Measurements from ENCODE around the gene FOLR2.
"Not testable (repeated sequence)": the region's sequence is repeated elsewhere in the genome, so short reads cannot be mapped to it uniquely, and the experiment has no call there.

Gene FOLR2

DNA sequence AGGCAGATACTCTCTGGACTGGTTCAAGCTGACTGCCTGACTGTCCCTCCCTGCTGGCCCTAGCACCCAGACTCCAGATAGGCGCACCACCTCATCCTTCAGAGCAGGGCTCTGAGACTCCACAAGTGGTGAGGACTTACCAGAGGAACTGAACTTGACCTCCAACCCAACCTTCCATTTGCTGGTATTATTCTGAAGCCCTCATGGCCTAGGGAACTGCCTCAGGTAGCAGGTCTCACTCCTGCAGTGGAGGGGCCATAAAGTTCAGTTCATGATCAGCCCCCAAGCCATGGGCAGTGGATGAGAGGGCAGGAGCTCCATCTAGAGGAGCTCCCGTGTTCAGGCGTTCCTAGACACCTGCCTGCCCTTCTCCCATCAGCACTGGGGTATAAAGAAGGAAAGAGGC, 35.0 kb upstream of the FOLR2 start:
- not testable (repeated sequence) for H3K27me3 ChIP-seq (ENCODE audit: control insufficient read depth, insufficient read depth, low read length); H3K36me3 ChIP-seq (ENCODE audit: control insufficient read depth, insufficient read depth, low read length); H3K9ac ChIP-seq (ENCODE audit: low read length); H3K27ac ChIP-seq (ENCODE audit: low read depth, low read length); H3K4me3 ChIP-seq (ENCODE audit: low read depth, low read length); H3K9me3 ChIP-seq (ENCODE audit: control insufficient read depth, insufficient read depth, low read depth, low read length); H3K4me1 ChIP-seq (ENCODE audit: control insufficient read depth, insufficient read depth, low read length)

DNA sequence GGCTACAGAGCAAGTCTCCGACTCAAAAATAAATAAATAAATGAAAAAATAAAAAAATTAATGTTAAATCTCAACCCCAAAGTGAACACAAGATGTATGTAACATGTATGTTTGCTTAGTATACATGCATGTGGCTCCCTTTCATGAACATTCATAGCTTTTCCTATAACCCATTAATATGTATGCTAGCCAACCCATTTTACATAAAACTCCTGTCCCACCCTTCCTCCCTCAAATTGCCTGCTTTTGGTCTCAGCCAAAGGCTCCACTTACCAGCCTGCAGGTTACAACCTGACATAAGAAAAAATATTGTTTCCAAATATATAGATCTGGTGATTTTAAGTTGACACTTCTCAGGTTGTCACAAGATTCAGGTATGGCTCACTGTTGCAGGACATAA, 28.3 kb upstream of the FOLR2 start:
- H3K9me3 ChIP-seq (ENCODE audit: control insufficient read depth, insufficient read depth, low read depth, low read length): no peaks in the 10 kb centered on the region
- no peak overlapping the region for H3K9ac ChIP-seq (ENCODE audit: low read length)
- H3K4me3 ChIP-seq (ENCODE audit: low read depth, low read length): no peak overlapping the region
- no peaks in the 10 kb centered on the region for H3K27me3 ChIP-seq (ENCODE audit: control insufficient read depth, insufficient read depth, low read length)
- no peaks in the 10 kb centered on the region for H3K36me3 ChIP-seq (ENCODE audit: control insufficient read depth, insufficient read depth, low read length)
- no peak overlapping the region for H3K27ac ChIP-seq (ENCODE audit: low read depth, low read length)
- H3K4me1 ChIP-seq (ENCODE audit: control insufficient read depth, insufficient read depth, low read length): peaks cover 23% of the 10 kb centered on the region; the same call in 1 of the 2 replicates

DNA sequence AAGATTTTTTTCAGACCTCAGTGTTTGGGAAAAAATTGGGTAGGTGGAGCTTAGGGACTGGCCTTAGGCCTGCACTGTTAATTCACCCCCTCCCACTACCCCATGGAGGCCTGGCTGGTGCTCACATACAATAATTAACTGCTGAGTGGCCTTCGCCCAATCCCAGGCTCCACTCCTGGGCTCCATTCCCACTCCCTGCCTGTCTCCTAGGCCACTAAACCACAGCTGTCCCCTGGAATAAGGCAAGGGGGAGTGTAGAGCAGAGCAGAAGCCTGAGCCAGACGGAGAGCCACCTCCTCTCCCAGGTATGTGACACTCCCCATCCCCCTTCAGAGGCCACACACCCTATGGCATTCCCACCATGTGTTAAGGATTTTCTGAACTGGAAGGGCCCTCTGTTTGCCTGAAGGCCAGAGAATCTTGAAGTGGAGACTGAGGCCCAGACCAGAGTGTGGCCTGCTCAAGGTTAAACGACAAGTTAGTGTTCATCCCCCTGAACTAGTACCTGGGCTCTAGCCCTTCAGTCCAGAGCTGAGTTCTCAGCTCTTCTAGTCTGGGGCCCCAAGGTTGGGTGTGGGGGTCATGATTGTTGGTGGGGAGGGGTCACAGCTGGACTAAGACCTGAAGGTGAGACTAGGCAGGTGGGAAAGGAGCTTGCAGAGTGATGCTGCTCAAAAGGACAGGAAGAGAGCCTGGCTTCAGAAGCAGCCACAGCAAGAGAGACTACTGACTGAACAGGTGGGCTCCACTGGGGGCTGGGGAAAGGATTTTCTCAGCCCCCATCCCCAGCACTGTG, 26.9 kb upstream of the FOLR2 start:
- Histone ChIP-seq H3K9ac (ENCODE audit: low read length) (no peak overlapping the region), H3K27ac (ENCODE audit: low read depth, low read length) (no peak overlapping the region), H3K36me3 (ENCODE audit: control insufficient read depth, insufficient read depth, low read length) (no peaks in the 10 kb centered on the region)

DNA sequence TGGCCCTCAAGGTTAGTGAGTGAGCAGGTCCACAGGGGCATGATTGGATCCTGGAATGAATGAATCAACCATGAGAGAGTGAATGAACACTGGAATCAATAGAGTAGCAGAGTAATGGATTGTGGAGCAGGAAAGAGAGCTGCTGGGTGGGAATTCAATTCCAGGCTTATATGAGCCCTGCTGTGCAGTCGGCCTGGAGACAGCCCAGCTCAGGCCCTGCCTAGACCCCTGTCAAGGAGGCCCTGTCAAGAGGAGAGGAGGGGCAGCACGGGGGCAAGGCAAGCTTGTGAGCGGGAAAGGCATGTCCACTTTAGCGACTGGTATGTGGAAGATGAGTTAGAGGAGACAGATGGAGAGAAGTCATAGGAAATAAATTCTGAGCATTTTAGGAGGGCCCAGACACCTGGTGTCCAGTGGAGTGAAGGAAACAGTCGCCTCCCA, 25.9 kb upstream of the FOLR2 start:
- H3K36me3 ChIP-seq (ENCODE audit: control insufficient read depth, insufficient read depth, low read length): no peaks in the 10 kb centered on the region

More for the DNA sequence above, 26.9 kb upstream of the FOLR2 start:
- no peaks in the 10 kb centered on the region for H3K27me3 ChIP-seq (ENCODE audit: control insufficient read depth, insufficient read depth, low read length)
- H3K9me3 ChIP-seq (ENCODE audit: control insufficient read depth, insufficient read depth, low read depth, low read length): no peaks in the 10 kb centered on the region
- H3K4me3 ChIP-seq (ENCODE audit: low read depth, low read length): no peak overlapping the region
- peaks cover 23% of the 10 kb centered on the region; the same call in 1 of the 2 replicates for H3K4me1 ChIP-seq (ENCODE audit: control insufficient read depth, insufficient read depth, low read length)

DNA sequence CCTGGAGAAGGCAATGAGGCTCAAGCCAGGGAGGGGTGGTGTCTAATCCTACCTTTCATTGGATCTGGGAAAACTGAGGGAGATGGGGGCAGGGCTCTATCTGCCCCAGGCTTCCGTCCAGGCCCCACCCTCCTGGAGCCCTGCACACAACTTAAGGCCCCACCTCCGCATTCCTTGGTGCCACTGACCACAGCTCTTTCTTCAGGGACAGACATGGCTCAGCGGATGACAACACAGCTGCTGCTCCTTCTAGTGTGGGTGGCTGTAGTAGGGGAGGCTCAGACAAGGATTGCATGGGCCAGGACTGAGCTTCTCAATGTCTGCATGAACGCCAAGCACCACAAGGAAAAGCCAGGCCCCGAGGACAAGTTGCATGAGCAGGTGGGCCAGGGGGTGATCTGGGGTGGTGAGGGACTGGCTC, 24.6 kb upstream of the FOLR2 start, which contains the start of gene FOLR1:
Gene FOLR1 (plus strand): TSS at position 180 of the 421 bp plus-strand sequence. CDS start 34 bp downstream, at position 214.
- Histone ChIP-seq H3K9me3 (ENCODE audit: control insufficient read depth, insufficient read depth, low read depth, low read length) (no peaks in the 10 kb centered on the region), H3K27me3 (ENCODE audit: control insufficient read depth, insufficient read depth, low read length) (no peaks in the 10 kb centered on the region), H3K27ac (ENCODE audit: low read depth, low read length) (no peak within 1 kb of the TSS), H3K4me1 (ENCODE audit: control insufficient read depth, insufficient read depth, low read length) (peaks cover 23% of the 10 kb centered on the region; the same call in 1 of the 2 replicates), H3K36me3 (ENCODE audit: control insufficient read depth, insufficient read depth, low read length) (no peaks in the 10 kb centered on the region), H3K4me3 (ENCODE audit: low read depth, low read length) (no peak within 1 kb of the TSS), H3K9ac (ENCODE audit: low read length) (no peak within 1 kb of the TSS)

More for the DNA sequence above, 25.9 kb upstream of the FOLR2 start:
- Histone ChIP-seq H3K4me3 (ENCODE audit: low read depth, low read length) (no peak overlapping the region), H3K9me3 (ENCODE audit: control insufficient read depth, insufficient read depth, low read depth, low read length) (no peaks in the 10 kb centered on the region), H3K27ac (ENCODE audit: low read depth, low read length) (no peak overlapping the region), H3K9ac (ENCODE audit: low read length) (no peak overlapping the region), H3K4me1 (ENCODE audit: control insufficient read depth, insufficient read depth, low read length) (peaks cover 23% of the 10 kb centered on the region; the same call in 1 of the 2 replicates), H3K27me3 (ENCODE audit: control insufficient read depth, insufficient read depth, low read length) (no peaks in the 10 kb centered on the region)

DNA sequence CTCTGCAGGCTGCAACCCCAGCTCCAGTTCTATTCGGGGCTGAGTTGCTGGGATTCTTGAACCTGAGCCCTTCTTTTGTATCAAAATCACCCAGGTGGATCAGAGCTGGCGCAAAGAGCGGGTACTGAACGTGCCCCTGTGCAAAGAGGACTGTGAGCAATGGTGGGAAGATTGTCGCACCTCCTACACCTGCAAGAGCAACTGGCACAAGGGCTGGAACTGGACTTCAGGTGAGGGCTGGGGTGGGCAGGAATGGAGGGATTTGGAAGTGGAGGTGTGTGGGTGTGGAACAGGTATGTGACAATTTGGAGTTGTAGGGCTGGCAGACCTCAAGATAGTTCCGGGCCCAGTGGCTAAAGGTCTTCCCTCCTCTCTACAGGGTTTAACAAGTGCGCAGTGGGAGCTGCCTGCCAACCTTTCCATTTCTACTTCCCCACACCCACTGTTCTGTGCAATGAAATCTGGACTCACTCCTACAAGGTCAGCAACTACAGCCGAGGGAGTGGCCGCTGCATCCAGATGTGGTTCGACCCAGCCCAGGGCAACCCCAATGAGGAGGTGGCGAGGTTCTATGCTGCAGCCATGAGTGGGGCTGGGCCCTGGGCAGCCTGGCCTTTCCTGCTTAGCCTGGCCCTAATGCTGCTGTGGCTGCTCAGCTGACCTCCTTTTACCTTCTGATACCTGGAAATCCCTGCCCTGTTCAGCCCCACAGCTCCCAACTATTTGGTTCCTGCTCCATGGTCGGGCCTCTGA, 20.9 kb upstream of the FOLR2 start:
- no peaks in the 10 kb centered on the region for H3K27me3 ChIP-seq (ENCODE audit: control insufficient read depth, insufficient read depth, low read length)
- no peak overlapping the region for H3K4me3 ChIP-seq (ENCODE audit: low read depth, low read length)
- peaks cover 10% of the 10 kb centered on the region; the same call in 1 of the 2 replicates for H3K4me1 ChIP-seq (ENCODE audit: control insufficient read depth, insufficient read depth, low read length)
- no peaks in the 10 kb centered on the region for H3K36me3 ChIP-seq (ENCODE audit: control insufficient read depth, insufficient read depth, low read length)
- no peaks in the 10 kb centered on the region for H3K9me3 ChIP-seq (ENCODE audit: control insufficient read depth, insufficient read depth, low read depth, low read length)
- H3K27ac ChIP-seq (ENCODE audit: low read depth, low read length): no peak overlapping the region
- H3K9ac ChIP-seq (ENCODE audit: low read length): no peak overlapping the region

DNA sequence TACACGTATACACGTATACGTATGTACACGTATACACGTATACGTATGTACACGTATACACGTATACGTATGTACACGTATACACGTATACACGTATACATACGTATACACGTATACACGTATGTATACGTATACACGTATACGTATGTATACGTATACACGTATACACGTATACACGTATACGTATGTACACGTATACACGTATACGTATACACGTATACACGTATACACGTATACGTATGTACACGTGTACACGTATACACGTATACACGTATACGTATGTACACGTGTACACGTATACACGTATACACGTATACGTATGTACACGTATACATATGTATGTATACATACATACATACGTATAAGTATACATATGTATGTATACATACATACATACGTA, 15.1 kb upstream of the FOLR2 start:
- H3K9ac ChIP-seq (ENCODE audit: low read length); H3K4me3 ChIP-seq (ENCODE audit: low read depth, low read length); H3K27ac ChIP-seq (ENCODE audit: low read depth, low read length); H3K9me3 ChIP-seq (ENCODE audit: control insufficient read depth, insufficient read depth, low read depth, low read length); H3K36me3 ChIP-seq (ENCODE audit: control insufficient read depth, insufficient read depth, low read length); H3K4me1 ChIP-seq (ENCODE audit: control insufficient read depth, insufficient read depth, low read length); H3K27me3 ChIP-seq (ENCODE audit: control insufficient read depth, insufficient read depth, low read length): not testable (repeated sequence)

DNA sequence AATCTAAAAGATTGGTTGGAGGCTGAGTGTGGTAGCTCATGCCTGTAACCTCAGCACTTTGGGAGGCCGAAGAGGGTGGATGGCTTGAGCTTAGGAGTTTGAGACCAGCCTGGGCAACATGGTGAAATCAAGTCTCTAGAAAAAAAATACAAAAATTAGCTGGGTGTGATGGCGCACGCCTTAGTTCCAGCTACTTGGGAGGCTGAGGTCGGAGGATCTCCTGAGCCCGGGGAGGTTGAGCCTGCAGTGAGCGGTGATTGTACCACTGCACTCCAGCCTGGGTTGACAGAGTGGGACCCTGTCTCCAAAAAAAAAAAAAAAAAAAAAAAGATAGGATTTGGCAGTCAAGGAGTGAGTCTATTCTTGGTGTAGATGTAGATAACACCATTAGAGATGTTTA, 14.0 kb upstream of the FOLR2 start:
- H3K9me3 ChIP-seq (ENCODE audit: control insufficient read depth, insufficient read depth, low read depth, low read length): no peaks in the 10 kb centered on the region
- H3K9ac ChIP-seq (ENCODE audit: low read length): no peak overlapping the region
- no peak overlapping the region for H3K27ac ChIP-seq (ENCODE audit: low read depth, low read length)
- no peaks in the 10 kb centered on the region for H3K4me1 ChIP-seq (ENCODE audit: control insufficient read depth, insufficient read depth, low read length)
- H3K27me3 ChIP-seq (ENCODE audit: control insufficient read depth, insufficient read depth, low read length): no peaks in the 10 kb centered on the region
- H3K36me3 ChIP-seq (ENCODE audit: control insufficient read depth, insufficient read depth, low read length): no peaks in the 10 kb centered on the region
- H3K4me3 ChIP-seq (ENCODE audit: low read depth, low read length): no peak overlapping the region

DNA sequence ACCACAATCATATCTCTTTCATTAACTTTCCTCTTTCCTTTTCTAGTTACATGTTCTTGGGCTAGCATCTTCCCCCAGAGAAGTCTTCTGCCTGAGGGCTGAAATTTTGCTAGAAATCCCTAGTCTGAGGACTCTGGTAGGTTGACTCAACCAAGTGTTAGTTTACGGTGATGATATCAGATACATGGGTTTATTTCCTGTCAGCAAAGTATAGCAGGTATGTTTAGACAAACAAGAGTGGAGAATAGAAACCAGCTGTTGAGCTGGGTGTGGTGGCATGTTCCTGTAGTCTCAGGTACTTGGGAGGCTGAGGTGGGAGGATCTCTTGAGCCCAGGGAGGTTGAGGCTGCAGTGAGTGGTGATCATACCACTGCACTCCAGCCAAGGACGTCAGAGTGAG, 13.4 kb upstream of the FOLR2 start:
- no peak overlapping the region for H3K27ac ChIP-seq (ENCODE audit: low read depth, low read length)
- H3K27me3 ChIP-seq (ENCODE audit: control insufficient read depth, insufficient read depth, low read length): no peaks in the 10 kb centered on the region
- H3K4me1 ChIP-seq (ENCODE audit: control insufficient read depth, insufficient read depth, low read length): no peaks in the 10 kb centered on the region
- no peaks in the 10 kb centered on the region for H3K9me3 ChIP-seq (ENCODE audit: control insufficient read depth, insufficient read depth, low read depth, low read length)
- H3K36me3 ChIP-seq (ENCODE audit: control insufficient read depth, insufficient read depth, low read length): no peaks in the 10 kb centered on the region
- no peak overlapping the region for H3K4me3 ChIP-seq (ENCODE audit: low read depth, low read length)
- H3K9ac ChIP-seq (ENCODE audit: low read length): no peak overlapping the region

DNA sequence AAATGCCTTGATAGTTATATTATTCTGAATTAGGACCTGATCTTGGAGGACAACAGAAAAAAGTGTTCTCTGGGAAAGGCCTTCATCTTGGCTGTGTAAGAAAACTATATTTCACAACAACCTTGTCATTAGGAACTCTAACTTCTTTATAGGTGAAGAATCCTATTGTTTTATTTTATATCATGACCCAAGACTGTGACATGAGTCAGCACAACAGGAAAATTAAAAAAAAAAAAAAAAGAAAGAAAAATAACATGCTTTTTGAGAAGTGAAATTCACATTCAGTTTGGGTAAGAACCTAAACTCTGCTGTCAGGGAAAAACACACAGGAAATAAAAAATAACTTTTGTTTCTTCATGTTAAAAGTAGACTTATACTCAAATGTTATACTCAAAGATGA, 11.7 kb upstream of the FOLR2 start:
- no peaks in the 10 kb centered on the region for H3K9me3 ChIP-seq (ENCODE audit: control insufficient read depth, insufficient read depth, low read depth, low read length)
- H3K36me3 ChIP-seq (ENCODE audit: control insufficient read depth, insufficient read depth, low read length): no peaks in the 10 kb centered on the region
- H3K4me3 ChIP-seq (ENCODE audit: low read depth, low read length): no peak overlapping the region
- H3K27ac ChIP-seq (ENCODE audit: low read depth, low read length): no peak overlapping the region
- H3K9ac ChIP-seq (ENCODE audit: low read length): no peak overlapping the region
- no peaks in the 10 kb centered on the region for H3K27me3 ChIP-seq (ENCODE audit: control insufficient read depth, insufficient read depth, low read length)
- no peaks in the 10 kb centered on the region for H3K4me1 ChIP-seq (ENCODE audit: control insufficient read depth, insufficient read depth, low read length)

DNA sequence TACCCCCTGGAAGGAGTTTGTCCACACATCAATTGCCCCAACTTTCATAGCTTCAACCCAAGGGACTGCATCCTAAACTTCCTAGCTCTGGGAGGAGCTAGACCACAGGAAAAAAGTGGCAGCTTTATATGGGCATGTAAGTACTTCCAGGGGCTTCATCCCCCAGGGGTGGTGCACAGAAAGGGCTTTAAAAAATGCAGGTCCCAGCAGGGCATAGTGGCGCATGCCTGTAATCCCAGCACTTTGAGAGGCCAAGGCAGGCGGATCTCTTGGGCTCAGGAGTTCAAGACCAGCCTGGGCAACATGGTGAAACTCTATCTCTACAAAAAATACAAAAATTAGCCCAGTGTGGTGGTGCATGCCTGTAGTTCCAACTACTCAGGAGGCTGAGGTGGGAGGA, 9.8 kb upstream of the FOLR2 start:
- H3K9ac ChIP-seq (ENCODE audit: low read length); H3K27me3 ChIP-seq (ENCODE audit: control insufficient read depth, insufficient read depth, low read length); H3K27ac ChIP-seq (ENCODE audit: low read depth, low read length); H3K36me3 ChIP-seq (ENCODE audit: control insufficient read depth, insufficient read depth, low read length); H3K4me1 ChIP-seq (ENCODE audit: control insufficient read depth, insufficient read depth, low read length); H3K9me3 ChIP-seq (ENCODE audit: control insufficient read depth, insufficient read depth, low read depth, low read length); H3K4me3 ChIP-seq (ENCODE audit: low read depth, low read length): not testable (repeated sequence)
